ENCODE data around the gene HOXA11. TPM values are rescaled to one million over a fixed set of nuclear protein-coding genes. Genes with fewer than 3 reads are reported as not detected.

Gene HOXA11
- total RNA-seq, 1 donor from 2014 or later = not detected

GRCh38 chr7:27194002-27194352, 8.9 kb upstream of the HOXA11 start:
- ATAC-seq (no peak), DNase-seq (ENCODE audit: low spot score) (no peak)

- DNase-seq (ENCODE audit: low spot score) (no peak), ATAC-seq (no peak)
Observed at GRCh38 chr7:27193335-27194001, 8.4 kb upstream of the HOXA11 start.

- DNase-seq (ENCODE audit: low spot score) (no peak), ATAC-seq (peak; percentile 43)
Observed at GRCh38 chr7:27192546-27193334, 7.7 kb upstream of the HOXA11 start.

- ATAC-seq (peak; percentile 16), DNase-seq (ENCODE audit: low spot score) (no peak)
Observed at GRCh38 chr7:27191833-27192545, 7.0 kb upstream of the HOXA11 start.

DNA sequence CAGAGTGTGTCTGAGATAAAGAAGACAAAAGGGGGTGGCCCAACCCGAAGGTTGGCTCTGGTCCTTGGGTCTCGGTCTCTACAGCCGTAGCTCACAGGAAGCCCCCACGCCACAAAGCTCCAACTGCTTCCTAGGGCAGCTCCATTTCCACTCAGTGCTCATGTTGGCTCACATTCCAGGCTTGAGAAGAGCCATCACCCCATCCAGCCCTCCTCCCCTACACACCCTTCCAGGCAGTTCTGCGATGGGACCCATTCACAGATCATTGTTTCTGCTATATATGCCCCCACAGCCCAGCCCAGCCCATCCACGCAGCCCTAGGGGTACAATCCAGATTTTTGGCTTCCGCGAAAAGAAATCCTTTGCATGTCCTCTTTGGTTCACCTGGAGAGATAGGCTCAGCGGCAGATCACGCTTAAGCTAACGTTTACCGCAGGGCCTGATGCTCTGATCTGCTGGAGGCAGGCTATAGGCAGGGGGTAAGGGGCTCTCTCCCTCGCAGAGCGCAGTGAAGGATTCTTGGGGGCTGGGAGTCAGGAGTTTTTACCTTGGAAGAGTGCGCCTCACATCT, 6.2 kb upstream of the HOXA11 start:
- ATAC-seq (no peak), DNase-seq (ENCODE audit: low spot score) (no peak)

GRCh38 chr7:27189997-27190748, 5.1 kb upstream of the HOXA11 start:
- ATAC-seq (no peak), DNase-seq (ENCODE audit: low spot score) (no peak)

GRCh38 chr7:27189295-27189996, 4.4 kb upstream of the HOXA11 start:
- ATAC-seq (no peak), DNase-seq (ENCODE audit: low spot score) (no peak)

DNA sequence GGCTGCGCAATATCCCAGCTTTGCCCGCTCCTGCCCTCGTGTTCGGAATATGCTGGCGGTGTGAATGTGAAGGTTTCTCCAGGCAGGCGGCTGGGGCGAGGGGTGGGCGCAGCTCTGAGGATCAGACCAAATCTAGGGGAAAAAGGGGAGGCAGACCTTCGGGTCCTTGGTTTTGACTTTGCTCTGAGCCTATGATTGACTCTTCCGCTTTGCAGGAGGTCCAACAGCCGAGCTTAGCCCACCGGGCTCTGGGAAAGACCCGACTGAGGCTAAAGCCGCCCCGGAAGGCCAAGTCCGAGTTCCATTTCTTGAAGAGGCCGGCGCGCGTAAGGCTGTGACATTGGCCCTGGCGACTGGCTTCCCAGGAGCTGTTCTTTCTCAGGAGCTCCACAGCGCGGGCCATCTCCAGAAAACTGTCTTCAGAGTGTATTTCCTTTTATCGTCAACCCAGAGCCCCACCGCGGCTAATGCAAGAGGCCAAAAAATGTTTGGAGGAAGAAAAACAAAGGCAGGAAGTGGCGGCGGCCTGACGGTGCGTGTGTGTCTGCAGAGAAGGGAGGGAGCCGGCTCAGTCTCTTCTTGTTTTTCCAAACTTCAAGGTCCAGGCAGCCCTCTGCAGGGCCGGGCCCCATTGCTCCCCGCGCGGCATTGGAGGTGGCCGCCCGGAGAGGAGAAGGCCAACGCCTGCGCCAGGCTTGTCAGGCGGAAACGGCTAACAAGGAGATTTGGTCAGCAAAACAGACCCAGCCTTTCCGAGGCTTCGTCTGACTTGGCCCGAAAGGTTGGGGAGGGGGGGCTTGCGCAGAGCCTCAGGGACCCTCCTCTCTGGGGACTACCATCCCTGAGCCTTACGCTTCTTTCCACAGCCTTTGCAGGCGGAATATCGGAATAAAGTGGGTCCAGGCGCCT, 3.6 kb upstream of the HOXA11 start:
- DNase-seq (ENCODE audit: low spot score) (no peak), ATAC-seq (no peak)

DNA sequence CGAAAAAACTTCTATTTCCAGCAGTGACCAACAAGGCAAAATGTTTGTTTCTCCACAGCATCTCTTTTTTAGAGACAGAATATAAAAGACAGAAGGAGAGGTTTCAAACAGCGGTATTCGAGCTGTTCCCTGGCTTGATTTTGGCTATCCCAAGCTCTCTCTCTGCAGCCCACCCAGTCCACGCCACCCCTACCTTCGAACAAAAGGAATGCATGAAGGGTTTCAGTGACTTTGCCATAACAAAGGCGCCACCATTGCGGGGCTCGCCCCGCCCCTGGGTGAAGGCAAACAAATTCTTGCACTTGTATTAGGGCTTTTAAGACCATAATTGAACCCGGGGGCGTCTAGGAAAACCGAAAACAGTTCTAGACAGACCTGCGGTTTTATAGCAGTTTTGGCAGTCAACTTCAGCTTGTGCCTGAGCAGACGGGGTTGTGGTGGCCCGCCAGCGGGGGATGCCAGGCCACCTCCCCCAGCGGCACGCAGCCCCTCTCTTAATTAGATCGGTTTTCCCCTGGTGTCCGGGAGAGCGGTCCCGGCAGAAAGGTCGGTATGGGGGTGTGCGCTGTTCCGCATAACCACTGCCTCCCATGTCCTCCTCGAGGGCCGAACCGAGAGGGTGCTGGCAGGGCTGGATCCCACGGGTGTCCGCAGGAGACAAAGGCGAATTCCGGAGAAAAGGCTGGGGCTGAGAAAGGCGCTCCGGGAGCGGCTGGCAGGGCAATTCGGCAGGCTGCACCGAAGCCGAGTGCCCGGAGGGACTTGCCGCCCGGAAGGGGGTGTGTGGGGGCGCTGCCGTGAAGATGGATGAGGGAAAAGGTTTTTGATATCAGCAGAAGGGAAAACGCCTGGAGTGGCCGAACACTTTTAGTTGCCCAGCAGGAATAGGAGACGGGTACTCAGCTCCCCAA, 2.7 kb upstream of the HOXA11 start:
- peak; percentile 4 for DNase-seq (ENCODE audit: low spot score)
- ATAC-seq = no peak

DNA sequence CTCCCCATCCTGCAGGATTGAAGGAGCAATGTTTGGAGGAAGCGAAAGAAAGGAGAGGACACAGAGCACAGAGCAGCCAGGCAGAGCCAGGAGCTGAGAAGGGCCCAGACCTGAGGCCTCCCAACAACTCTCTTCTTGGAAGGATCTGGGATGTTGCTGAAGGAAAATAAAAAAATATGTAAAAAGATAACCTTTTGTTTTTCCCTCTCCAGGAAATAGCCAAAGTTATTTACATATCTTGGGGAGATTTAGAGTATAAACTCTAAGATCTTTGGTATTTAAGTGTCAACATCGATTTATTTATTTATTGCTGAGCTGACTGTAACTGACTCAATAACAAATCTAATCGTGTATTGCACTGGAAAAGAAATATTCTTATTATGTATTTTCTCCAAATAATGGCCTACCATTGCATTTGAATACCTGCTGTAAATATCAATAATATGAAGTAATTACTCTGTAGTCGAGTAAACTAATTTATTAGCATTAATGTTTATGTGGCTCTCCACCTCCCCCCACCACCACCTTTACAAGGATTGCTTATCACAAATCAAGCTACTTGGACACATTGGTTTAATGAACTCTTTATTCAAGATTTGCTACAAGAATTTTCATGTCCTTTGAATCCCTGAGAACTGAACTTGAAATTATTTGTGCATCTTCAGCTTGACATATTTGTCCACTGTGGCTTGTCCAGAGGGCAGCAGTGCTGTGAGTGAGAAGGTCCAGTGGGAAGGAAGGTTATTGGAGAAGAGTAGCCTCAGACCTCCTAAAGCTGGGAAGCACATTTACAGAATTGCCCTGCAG, 1.8 kb upstream of the HOXA11 start:
- no peak for ATAC-seq
- no peak for DNase-seq (ENCODE audit: low spot score)

GRCh38 chr7:27185854-27186667, 1.0 kb upstream of the HOXA11 start:
- DNase-seq (ENCODE audit: low spot score) (peak; percentile 32), ATAC-seq (no peak)

- DNase-seq (ENCODE audit: low spot score) = peak; percentile 42
- no peak for ATAC-seq
Observed at GRCh38 chr7:27184337-27185012, 557 bp downstream of the HOXA11 start.

DNA sequence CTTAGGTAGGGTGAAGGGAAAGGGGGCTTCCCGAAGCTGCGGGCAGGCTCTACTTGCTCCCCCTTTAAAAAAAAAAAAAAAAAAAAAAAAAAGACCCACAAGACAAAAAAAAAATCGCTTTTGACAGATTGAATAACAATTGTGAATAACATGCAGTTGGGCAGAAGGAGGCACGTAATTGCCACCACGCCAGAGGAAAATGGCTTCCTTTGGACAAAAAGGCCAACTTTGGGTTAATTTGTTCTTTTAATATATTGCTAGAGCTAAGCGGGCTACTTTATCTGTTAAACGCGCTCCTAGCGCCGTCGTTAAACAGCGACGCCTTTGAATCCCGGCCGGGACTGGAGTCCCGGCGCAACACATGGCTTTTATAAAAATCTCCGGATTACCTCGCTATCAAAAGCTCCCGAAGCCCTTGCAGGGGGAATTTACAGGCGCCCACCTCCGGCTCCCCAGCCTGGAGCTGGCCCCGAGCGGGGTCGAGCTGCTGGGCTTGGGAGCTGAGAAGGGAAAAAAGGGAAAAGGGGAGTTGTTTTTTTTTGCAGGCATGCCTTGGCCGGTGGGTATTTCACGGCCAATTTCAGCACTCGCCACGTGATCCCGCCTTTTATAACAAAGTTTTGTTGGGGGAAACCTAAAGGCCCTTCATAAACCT, 1.2 kb downstream of the HOXA11 start:
- ATAC-seq (no peak), DNase-seq (ENCODE audit: low spot score) (peak; percentile 22)

DNA sequence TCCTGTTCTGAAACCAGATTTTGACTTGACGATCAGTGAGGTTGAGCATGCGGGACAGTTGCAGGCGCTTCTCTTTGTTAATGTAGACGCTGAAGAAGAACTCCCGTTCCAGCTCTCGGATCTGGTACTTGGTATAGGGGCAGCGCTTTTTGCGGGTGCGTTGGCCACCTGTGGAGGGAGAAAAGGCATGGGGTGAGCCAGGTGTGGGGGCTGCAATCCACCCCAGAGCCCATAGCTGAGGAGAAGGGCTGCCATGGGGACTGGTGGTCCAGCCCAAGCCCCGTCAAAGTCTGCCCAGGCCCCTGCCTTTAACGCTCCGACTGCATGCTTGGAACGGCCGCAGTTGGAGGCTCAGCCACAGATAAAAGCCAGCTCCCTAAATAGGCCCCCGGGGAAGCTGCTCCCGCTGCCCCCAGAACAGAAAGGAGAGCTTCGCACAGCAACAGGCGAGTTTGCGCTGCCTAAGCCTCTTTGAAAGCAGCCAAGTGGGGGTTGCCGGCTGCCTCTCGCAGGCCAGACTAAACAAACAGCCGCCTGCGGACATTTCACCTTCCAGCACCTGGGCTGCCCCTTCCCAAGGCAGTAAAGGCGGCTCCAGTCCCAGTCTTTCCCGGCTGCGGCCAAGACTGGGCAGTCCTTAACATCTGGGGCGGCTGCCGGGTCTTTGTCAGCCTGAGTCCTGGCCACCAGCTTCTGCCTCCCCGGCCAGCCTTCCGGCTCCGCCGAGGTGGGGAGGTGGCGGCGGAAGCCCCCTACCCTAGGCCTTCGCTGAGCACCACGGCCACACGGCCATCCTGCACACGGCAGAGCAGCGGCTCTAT, 2.0 kb downstream of the HOXA11 start:
- no peak for ATAC-seq
- DNase-seq (ENCODE audit: low spot score) = peak; percentile 31

All from left lobe of liver (tissue), 2 donors.